HG02678 (cell line): ENCODE results near the gene RGS6.

Experiments
- ATAC-seq: cut with Tn5 transposase; IDR thresholded peaks from one replicate; pipeline ENCODE4 v1.9.1; 2021; ENCODE audit warnings: mild to moderate bottlenecking, moderate library complexity; ENCODE audit not compliant: unreplicated experiment

RGS6 gene

DNA sequence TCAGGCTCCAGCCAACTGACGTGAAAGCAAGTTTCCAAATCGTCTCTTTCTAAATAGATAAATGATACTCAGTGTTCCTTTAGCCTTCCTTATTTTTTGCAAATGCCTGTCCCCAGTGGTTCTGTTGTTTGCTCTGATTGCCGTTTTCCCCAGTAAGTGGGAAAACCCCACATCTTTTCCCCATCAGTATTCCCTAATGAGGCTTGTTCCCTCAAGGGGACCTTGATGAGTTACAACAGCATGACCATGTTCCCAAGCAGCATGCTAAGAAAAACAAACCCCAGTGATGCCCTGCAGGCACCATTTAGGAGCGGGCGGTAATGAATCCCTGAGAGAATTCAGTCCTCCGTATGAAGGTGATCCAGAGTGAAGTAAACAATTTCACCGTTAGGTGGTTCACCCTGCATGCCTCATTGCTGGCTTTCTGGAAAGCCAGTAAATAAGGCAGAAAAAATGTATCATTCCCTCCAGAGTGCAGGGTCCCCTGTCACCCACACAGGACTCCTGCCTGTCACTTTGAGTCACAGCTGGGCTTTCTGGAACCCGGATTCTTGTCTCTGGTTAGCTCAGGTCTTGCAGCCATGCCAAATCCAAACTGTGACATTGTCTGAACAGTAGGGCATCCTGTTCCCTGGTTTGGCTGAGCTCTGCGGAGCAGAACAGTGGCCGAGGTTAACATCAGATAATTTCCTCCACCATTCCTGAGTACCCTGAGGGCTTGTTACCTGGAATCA lies 222.6 kb downstream of the RGS6 start:
- ATAC-seq, result no peak

DNA sequence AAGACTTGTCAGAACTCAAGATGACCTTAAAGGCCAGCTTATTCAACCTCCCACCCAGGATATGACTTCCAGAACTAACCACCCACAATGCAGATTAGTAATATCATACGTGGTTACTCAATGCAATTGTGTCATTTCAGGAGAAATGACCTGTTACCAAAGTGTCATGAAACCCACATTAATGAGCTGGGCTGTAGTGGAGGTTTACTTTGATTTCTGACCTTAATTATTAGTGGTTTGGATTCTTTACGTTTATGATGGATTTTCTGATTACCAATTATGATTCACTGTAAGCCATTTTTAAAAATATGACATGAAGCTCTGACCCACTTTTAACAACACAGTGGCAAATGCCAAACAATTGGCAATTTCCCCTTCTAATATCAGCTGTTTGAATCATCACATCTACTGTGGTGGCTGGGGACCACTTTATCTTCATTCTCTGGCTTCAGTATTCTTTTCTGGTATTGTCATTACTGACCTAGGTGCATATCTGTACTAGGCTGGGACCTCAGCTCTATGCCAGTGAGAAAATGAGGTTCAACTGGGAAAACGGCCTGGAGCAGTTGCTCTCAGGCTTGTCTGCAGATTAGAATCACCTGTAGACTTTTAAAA lies 223.3 kb downstream of the RGS6 start:
- ATAC-seq, result no peak

DNA sequence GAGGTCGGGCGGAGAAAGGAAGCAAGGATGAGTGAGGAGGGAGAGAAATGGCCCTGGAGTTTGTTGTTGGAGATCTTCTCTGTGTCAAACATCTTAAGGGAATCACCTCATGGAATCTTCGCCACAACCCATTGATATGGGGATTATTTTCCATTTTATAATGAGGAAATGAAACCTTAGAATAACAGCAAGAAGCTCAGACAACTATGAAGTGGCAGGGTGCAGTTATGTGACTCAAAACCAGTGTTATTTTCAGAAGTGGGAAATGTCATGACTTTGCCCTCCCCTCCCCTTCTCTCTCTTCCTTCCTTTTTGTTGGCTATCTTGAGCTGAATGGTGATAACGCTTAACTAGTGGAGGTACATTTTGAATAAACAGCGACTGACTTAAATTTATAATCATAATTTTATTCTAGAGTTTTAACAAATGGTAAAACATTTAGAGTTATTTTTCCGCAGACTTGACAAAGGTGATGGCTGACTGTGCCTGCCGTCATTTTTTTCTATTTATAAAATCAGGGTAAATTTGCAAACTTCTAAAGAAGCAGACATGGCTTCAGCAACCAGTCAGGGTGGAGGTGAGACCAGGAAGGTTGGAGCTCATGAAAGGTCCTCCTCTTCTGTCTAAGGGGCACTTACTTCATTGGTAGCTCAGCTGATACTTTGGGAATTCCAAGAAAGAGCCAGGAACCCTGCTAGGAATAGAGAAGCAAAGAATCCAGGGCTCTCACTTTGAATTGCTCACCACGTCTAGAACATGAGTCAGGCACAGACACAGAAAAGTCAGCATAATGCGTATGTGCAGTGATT lies 232.4 kb downstream of the RGS6 start:
- ATAC-seq, result no peak

DNA sequence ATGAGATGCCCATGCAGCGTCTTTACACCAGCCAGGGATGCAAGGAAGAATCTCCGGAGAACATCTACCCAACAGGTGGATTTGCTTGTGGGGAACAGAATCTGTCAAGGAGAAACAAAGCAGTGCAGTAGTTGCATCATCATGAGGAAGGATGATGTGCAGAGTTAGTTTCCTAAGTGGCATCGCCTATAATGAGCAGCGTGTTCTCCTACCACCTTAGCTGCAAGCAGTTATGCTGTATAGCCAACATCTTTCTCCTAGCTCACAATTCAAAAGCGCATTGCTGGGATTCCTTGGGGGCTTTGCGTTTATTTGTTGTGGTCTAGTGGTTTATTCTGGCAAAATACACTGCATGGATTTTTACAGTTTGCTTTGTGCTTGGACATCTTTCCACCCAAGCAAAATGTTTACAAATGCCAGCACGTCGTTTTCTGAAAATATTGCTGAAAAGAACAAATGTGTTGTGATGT lies 233.0 kb downstream of the RGS6 start:
- no peak for ATAC-seq

DNA sequence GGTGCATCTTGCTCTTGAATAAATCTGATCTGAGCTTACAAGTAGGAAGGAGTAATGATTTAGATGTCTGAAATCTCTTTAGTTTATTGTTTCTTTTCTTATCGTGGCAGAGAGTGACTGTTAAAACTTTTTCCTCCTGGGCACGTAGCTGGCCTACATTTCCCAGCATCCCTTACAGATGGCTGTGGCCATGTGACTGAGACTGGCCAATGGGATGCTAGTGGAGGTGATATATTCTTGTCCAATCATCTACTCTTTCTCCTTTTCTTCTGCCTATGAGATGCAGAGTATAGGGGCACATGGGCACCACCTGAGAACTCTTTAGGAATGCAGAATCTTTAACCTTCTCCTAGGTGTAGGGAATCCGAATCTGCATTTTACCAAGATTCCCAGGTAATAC lies 237.3 kb downstream of the RGS6 start:
- no peak for ATAC-seq

DNA sequence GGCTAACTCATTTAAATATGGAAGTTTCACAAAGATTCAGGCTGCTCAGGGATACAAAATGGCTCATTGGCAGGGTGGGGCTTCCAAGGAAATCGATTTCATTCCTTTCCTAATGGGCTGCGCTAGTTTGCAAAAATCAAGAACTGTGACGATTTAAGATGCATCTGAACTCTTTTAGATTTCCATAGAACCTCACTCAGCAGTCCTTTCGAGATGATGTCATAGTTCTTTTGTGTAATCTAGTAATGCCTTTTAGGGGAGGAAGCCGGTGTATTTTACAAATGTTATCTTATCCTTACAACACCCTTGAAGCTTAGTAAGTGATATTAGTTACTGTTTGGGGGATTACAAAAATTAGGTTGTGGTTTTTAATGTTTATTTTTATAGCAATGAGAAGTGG lies 239.8 kb downstream of the RGS6 start:
- no peak for ATAC-seq

DNA sequence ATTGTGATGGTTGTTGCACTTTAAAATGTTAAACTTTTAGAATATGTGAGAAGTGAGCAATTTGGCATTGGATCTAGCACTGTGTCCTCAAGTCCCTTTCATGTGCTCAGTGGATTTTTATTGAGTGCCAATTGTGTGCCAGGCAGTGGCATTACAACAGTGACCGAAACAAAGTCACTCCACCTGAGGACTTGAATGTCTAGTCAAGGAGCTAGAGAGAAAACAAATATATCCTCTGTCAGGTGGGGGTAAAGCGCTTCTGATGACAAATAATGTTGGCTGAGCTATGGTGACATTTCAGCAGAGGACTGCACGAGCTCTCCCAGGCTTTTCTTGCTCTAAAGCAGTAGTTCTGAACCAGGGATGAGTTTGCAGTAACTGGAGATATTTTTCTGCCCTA lies 240.4 kb downstream of the RGS6 start:
- no peak for ATAC-seq

DNA sequence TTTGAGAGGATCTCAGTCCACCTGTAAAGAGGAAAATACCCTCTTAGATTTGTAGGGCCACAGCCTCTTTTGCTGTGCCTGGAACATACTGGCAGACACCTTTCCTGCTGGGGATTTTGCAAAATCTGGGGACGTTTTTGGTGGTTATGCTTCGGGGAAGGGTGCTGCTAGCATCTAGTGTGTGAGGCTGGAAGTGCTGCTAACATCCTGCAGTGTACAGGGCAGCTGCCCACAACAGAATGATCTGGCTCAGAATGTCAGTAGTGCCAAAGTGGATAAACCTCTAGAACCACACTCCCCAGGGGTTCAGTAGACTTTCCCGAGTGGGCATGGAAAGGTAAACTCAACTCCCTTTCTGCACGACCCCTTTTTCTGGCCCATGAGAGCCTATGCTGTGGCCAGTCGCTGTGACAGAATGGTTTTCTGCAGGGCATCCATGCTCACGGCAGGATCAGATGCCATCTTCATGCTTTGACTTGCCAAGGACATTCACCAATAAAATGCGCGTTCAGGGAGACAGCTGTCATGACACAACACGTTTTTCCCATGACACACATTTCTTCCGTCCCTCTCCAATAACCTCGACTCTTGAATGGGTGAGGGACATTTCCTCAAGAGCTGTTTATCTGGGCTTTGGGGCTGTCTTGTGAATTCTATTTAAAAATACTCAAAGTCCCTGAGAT lies 240.9 kb downstream of the RGS6 start:
- no peak for ATAC-seq

DNA sequence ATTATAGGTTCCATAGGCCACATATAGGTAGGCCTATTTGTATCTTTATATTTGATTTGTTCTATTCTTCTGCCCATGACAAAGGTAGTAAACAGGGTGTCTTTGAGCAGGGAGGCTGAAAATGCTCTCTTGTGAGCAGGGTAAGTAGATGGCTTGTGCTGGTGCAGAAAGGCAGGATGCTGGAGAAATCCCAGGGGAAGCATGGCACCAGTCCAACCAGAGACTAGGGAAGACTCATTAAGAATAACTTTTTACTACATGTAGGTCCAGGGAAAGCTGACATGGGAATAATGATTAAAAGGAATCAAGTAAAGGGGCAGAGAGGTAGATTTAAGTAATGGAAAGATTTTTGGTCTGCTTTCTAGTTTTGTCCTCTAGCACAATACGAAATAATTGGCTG lies 245.0 kb downstream of the RGS6 start:
- no peak for ATAC-seq

DNA sequence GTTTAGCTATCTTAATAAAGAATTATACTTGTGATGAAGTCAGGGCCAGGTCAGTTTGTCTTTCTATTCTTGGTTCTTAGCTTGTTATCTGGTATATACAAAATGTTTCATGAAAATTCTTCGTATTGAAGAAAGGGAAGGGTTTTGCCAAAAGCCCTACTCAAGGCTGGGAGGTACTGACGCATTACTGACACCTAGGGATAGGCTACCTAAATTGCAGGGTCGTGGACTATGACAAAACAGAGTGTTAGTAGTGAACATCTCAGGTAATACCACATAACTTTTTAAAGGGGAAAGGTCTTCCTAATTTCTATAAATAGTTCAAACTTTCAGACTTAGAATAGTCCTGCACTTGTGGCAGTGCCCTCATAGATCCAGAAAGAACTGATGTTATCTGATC lies 246.3 kb downstream of the RGS6 start:
- no peak for ATAC-seq

DNA sequence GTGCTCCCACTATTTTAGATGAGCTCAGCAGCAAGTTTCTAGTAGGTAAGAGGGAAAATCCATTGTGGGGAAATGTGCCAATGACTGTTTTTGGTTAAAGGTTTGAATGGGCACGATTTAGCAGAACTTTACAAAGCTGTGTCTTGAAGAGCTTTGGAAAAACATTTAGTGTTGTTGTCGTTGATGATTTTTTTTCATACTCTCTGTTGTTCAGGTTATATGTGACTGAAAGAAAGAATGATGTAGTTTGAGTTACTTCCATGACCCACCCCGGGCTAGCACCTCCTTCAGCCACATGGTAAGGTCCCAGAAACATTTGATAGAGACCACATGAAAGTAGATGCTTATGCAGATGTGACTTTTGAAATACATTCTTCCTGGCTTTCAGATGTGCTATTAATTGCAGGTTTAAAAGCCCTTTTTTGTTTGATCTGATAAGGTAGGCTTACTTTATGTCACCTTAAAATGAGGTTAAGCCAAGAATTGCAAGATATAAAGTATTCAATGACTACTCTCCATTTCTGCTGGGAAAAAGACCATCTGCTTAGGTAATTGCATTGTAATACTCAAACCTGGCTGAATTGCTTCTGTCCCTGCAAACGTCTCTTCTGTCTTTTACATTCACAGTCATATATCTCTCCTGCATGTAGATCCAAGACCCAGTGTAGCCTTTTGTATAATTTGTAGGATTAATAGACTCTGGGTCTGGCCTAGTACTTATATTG lies 250.6 kb downstream of the RGS6 start:
- no peak for ATAC-seq

DNA sequence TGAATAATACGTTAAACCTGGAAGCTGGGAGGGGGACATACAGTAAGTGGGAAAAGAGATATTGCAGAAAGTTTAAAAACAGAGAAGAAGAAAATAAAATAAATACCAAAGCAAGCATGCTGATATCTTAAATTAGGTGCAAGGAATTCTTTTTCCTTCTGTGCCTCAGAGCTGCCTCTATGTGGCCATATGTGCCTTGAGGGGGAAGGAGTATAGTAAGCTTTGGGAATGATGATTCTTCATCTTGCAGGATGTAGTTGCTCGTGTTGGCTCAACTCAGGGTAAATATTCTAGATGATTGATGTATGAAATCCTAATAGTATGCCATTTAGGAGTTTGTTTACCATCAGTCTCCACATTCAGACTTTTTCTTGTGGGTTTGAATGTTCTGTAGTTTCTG lies 251.4 kb downstream of the RGS6 start:
- no peak for ATAC-seq

DNA sequence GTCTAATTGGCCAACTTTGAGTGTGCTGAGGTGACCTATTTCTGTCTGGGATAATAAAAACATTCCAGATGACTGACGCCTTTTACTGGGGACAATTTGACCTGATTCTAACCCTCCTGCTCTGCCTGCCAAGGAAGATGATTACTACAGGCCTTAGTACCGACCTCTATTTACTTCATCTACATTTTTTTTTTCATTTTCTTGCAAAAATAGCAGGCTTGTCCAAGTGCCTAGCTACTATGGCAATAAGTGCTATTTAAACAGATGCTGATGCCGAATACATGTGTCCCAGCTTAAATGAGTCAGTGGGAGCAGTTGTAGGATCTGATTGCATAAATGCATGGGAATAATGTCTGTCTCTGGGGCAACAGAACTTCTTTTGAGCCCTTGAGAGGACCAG lies 254.3 kb downstream of the RGS6 start:
- ATAC-seq, result no peak

DNA sequence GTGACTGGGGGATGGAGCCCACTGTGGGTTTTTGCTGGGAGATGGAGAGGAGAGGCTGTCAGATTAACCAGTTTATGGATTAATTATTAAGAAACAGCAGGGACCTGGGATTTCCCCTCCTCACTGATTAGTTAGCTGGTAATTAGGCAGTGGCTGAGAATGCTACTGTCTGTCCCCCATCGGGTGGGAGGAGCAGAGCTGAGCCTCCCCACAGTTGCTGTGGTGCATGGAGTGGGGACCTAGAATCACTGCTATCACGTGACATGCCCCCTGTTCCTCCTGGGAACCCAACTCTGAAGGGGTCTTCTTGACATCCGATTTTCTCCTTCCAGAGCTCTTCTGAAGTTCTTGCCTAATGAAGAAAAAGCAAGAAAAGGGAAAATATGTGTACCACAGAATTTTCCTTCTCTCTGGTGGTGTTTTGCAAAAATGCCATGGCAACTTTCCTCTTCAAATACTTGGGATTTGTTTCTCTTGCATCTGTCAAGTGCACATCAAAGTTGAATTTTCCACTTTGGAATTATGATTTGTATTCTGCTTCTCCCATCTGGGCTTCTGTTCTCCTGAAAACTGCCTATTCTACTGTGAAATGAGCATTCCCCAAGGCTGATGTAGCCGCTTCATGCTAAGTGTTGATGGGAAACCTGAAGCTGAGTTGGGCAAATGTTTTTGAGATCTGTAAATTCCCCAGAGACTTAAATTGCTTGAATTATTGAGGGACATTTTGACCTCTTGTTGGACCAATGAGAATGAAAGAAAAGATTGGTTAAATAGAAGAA lies 264.2 kb downstream of the RGS6 start:
- no peak for ATAC-seq

DNA sequence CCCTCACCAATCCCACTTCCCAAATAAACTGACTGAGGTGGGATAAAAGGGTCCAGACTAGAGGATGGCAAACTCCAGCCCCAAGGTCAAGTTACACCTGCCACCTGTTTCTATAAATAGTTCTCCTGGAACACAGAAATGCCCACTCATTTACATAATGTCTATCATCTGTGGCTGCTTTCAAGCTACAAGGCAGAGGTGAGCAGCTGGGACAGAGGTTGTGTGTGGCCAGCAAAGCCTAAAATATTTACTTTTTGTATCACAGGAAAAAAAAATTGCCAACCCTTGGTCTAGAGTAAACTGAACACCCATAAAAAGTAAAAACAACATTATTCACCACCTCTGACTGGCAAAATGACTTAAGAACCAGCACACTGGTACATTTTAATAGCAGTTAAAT lies 269.4 kb downstream of the RGS6 start:
- no peak for ATAC-seq

DNA sequence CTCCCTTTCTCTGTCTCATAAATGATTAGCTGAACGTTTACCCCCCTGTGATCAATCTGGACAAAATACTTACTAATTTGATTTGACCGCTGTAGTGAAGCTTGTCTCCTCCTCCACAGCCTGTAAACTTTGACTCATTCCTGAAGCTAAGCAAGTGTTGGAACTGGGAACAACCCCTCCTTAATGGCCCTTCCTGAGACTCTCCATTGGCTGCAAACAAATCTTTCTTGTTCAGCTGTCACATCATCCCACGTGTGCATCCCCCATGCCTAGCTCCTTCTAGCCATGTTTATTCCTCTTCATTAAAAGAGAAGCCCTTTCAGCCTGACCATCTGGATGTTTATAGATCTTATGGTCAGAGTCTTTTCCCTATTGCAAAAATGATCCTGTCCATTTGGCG lies 281.2 kb downstream of the RGS6 start:
- ATAC-seq, result no peak

DNA sequence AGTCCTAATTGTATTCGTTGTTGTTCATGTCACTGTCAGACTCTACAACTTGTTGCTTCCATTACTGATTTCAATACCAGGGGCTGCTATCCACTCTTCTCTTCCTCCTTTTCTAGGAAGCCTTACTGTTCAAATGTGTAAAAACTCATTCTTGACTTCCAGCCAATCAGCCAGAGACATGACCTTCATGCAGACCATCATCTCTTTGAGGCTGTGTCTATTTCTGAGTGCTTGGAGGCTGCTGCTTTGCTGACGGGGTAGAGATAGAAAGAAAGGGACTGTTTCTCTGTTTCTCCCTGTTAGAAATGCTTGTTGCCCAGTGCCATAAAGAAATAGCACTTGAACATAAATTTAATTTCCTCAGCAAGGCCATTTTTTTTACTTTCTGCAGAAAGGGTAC lies 282.9 kb downstream of the RGS6 start:
- no peak for ATAC-seq

DNA sequence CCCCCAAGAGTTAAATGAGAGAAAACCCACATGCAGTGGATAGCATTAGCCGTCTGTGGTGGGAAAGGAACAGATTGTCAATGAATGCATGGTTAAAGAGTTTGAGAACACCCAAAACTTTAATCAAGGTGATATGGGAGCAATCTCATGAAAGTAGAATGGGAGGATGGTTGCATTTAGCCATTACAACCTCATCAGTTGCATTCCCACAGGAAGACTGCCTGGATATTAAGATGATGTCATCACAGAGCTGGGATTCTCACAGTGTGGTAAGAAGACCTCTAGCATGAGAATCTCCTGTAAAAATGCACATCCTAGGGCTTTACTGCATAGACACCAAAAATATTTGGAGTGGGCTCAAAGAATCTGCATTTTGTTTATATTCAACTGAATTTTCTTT lies 284.9 kb downstream of the RGS6 start:
- no peak for ATAC-seq

DNA sequence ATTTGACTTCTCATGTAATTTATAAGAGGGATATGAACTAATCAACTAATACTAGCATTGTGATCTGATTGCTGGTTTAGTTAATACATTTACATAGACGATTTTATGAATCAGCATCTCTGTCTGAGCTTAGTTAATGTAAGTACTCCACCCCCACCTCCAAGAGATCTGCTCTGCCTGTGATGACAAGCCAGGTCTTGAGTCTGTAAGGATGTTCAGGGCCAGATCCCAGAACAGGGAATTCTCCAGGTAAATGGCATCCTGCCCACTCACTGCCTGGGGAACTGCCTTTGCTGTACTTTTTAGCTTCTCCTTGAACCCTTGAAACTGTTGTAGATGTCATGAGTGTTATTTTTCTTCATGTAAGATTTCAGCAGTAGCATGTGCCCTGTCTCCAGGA lies 289.8 kb downstream of the RGS6 start:
- no peak for ATAC-seq

DNA sequence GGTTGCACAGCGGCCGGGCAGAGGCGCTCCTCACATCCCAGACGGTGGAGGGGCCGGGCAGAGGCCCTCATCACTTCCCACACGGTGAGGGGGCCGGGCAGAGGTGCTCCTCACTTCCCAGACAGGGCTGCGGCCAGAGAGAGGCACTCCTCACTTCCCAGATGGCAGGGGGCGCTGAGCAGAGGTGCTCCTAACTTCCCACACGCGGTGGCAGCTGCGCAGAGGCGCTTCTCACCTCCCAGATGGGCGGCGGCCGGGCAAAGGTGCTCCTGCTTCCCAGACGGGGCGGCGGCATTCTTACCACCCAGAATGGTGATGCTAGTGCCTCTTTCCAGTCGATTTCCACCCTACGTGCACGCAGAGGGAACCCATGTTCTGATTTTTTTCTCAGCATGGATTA lies 304.4 kb downstream of the RGS6 start:
- ATAC-seq, result no peak
